Fibroblast of lung (primary cell): Measurements from ENCODE around the gene FAM168B.

Source experiments
- CTCF ChIP-seq, 2 donors: IDR thresholded peaks in 1 of 2; conservative IDR thresholded peaks in 1 of 2; 1 replicate in 1 of 2; 2 replicates in 1 of 2; pipeline ENCODE4 v1.5.1; 2011 to 2012; ENCODE audit warnings: low read length in 2 of 2, control low read depth in 1 of 2, inconsistent platforms in 1 of 2, low read depth in 1 of 2, mild to moderate bottlenecking in 1 of 2
- EZH2 ChIP-seq: IDR thresholded peaks from 2 replicates; pipeline ENCODE4 v1.5.1; 2012; ENCODE audit warnings: low read length, control low read depth, mild to moderate bottlenecking; ENCODE audit errors: missing control alignments

GRCh38 chr2:131055169-131056065 lies 37.8 kb downstream of the FAM168B start:
- no peak for TF ChIP-seq CTCF (conservative IDR thresholded peaks at IDR 0.05 in 1 of 2, IDR thresholded peaks at IDR 0.05 in 1 of 2; ENCODE audit: low read depth in 1 of 2, low read length in 2 of 2)
- TF ChIP-seq EZH2 = no peak
